ENCODE measurements around the gene NBR1.
"Not testable (repeated sequence)": the region's sequence is repeated elsewhere in the genome, so short reads cannot be mapped to it uniquely, and the experiment has no call there.

- TF ChIP-seq ZNF274 (IDR thresholded peaks at IDR 0.05; ENCODE audit: low read depth, low read length); YY1 (IDR thresholded peaks at IDR 0.05; ENCODE audit: insufficient read depth, insufficient read length); SUZ12 (IDR thresholded peaks at IDR 0.05; ENCODE audit: extremely low read depth, insufficient read depth, insufficient read length): not testable (repeated sequence)
Measured at GRCh38 chr17:43233877-43234276, 62.9 kb downstream of the NBR1 start, which contains the start of gene RNU2-1.
